ENCODE results near the gene CAMK1D. TPM values are rescaled to one million over a fixed set of nuclear protein-coding genes. Genes with fewer than 3 reads are reported as not detected.

The CAMK1D gene
- polyA plus RNA-seq, 3 donors = 2.2 to 9.7 (median 8.4) TPM

DNA sequence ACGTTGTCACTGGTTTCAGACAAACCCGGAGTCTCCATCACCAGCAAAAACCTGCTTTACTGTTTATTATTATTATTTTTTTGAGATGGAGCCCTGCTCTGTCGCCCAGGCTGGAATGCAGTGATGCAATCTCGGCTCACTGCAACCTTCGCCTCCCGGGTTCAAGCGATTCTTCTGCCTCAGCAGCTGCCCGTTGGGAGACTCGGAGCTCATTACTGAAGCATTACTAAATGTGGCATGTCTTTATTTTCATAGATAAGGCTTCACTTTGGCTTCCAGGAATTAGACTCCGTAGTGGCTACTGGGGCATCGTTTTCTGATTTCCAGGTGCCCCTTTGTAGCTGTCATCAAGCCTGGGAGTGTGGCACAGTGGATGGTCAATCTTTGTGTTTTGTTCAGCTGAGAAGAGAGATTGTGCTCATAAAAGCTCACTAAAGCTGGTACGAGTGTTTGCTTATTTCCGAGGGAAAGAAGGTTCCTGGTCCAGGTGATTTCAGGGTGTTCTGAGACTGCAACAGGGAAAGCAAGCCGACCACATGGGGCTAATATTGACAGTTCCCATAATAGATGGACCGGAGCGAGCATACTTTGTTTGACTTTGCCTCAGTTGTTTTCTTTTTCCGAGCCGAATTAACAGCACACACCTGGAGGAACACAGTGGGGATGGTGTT, 163.1 kb downstream of the CAMK1D start:
- H3K27ac ChIP-seq (ENCODE audit: low read depth, low read length) = no peak overlapping the region
- 50 to 93% (median 90%) methylated on average over 18 of the region's 18 CpGs for WGBS, 3 donors

DNA sequence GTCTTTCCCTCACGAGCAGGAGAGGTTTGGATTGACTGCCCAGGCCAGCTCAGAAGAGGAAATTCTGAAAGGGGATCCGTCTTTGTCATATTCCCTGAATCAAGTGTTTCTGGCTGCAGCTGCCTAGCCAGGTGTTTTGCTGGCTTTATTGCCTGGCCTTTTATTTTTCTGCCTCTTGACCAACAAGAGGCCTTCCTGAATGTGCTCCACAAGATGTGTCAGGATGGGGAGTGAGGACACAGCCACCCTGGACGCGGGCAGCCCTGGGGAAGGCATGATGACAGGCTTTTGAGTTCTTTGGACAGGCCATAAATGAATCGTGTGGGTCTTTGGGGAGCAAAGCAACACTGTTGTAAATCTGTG, 163.6 kb downstream of the CAMK1D start:
- WGBS, 3 donors = 67 to 94% (median 92%) methylated on average over 5 of the region's 5 CpGs
- no peak overlapping the region for H3K27ac ChIP-seq (ENCODE audit: low read depth, low read length)

GRCh38 chr10:12513775-12514673, 164.7 kb downstream of the CAMK1D start:
- WGBS, 3 donors = 77 to 84% (median 78%) methylated on average over 10 of the region's 10 CpGs
- no peak overlapping the region for H3K27ac ChIP-seq (ENCODE audit: low read depth, low read length)

DNA sequence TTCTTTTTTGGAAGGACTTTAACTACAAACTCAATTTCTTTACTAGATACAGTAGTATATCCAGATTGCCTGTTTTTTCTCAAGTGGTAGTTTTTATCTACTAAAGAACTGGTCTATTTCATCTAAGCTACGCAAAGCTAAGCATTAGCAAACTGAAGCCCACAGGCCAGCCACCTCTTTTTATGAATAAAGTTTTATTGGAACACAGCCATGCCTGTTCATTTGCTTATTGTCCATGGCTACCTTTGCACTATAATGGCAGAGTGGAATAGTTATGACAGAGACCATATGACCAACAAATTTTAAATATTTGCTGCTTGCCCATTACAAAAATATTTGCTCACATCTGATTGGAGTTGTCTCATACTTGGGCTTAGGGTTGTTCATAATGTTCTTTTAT, 168.7 kb downstream of the CAMK1D start:
- WGBS, 3 donors = 93 to 99% (median 98%) methylated on average over 1 of the region's 1 CpG
- no peak overlapping the region for H3K27ac ChIP-seq (ENCODE audit: low read depth, low read length)

- H3K27ac ChIP-seq (ENCODE audit: low read depth, low read length) = no peak overlapping the region
- WGBS, 3 donors = 41 to 100% (median 93%) methylated on average over 1 of the region's 1 CpG
These were observed 172.1 kb downstream of the CAMK1D start for GRCh38 chr10:12521423-12521822.

DNA sequence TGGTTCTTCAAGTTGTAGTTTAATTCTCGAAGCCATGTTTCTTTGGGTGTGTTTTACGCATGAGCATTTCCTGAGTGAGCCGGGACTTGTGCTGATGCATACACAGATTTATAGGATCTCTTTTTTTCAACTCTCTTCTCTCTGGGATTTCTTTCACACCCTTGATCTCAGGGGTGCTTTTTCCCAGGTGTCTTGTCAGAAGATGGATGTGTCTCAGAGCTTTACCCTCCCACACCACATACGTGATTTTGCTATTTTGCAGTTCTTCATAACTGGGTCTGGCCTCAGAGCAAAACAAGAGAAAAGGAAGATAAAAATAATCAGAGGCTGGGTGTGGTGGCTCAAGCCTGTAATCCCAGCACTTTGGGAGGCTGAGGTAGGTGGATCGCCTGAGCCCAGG, 177.0 kb downstream of the CAMK1D start:
- no peak overlapping the region for H3K27ac ChIP-seq (ENCODE audit: low read depth, low read length)
- WGBS, 3 donors = 88 to 95% (median 95%) methylated on average over 5 of the region's 5 CpGs

- 62 to 79% (median 77%) methylated on average over 9 of the region's 9 CpGs for WGBS, 3 donors
These were observed 180.6 kb downstream of the CAMK1D start for GRCh38 chr10:12529976-12530375.

DNA sequence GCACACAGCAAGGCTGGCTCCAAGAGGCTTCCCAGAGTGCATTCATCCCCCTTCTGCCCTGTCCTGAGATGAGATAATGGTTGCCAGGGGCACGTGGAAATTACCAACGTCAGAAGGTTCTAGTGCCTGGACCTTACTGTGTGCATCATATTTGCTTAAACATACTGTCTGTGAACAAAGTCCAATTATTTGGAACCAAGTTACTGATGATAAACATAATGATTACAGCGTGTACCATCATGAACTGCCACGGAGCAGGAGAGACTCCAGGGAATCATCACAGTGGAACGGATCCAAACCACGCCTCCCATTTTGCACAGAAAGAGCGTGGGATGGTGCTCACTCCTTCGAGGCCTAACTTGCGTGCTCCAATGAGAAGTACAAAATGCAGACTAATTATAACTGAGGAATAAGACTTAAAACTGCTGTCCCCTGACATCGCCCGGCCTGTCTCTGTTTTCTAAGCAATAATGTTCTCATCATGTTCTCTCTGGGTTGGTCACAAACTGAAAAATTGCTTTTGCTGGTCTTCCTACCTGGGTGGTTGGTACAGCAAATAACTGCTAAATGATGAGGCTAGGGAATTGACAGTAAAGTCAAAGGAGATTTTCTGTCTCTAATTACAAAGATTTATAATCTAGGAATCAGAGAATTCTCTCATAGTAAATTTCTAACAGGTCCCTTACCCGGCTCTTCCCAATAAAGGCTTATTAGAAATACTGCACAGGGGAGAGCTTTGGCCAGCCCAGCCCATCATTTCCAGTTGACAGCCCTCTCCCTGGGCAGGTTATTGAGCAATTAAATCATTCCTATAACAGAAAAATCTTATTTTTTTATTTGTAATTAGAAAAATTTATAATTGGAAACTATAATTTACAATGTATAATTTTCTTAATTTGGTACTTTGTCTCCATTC, 182.2 kb downstream of the CAMK1D start:
- WGBS, 3 donors = 57 to 64% (median 58%) methylated on average over 12 of the region's 12 CpGs
- H3K27ac ChIP-seq (ENCODE audit: low read depth, low read length) = no peak overlapping the region

More at GRCh38 chr10:12529976-12530375, 180.6 kb downstream of the CAMK1D start:
- H3K27ac ChIP-seq (ENCODE audit: low read depth, low read length) = no peak overlapping the region

DNA sequence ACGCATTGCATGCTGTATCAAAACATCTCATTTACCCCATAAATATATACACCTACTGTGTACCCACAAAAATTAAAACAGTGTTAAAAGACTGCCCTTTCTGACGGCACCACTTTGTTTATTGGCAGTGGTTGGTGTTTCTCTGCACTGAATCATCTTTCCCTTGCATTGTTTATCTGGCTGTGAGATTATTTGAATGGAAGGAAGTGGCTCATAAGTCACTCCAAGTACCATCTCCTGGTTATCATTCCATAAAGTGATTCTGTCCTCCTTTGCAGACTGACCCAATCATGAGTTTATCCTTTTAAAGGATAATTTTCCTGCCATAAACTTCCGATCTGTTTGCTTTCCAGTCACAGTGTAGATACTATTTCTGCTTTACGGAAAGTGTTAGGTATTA, 183.8 kb downstream of the CAMK1D start:
- WGBS, 3 donors = 87 to 92% (median 91%) methylated on average over 4 of the region's 4 CpGs
- H3K27ac ChIP-seq (ENCODE audit: low read depth, low read length) = no peak overlapping the region

DNA sequence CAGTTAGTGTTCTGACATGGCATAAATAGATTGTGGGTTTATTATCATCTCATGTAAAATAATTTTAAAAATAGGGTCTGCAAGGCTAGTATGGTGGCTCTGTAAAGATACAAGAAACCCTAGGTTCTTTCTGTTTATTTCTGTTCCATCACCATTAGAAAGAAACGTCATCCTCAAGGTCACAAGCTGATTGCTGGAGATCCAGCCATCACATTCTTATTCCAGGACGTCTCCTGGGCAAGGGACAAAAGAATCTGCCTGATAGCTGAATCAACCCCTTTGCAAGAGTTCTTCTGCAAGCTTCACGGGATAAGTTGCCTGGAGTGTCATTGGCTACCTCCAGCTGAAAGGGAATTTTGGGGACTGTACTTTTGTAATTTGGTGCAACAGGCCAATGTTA, 184.4 kb downstream of the CAMK1D start:
- no peak overlapping the region for H3K27ac ChIP-seq (ENCODE audit: low read depth, low read length)
- WGBS, 3 donors = 88 to 97% (median 90%) methylated on average over 3 of the region's 3 CpGs

- 73 to 80% (median 73%) methylated on average over 9 of the region's 9 CpGs for WGBS, 3 donors
- no peak overlapping the region for H3K27ac ChIP-seq (ENCODE audit: low read depth, low read length)
These were observed 185.5 kb downstream of the CAMK1D start for GRCh38 chr10:12534824-12535223.

DNA sequence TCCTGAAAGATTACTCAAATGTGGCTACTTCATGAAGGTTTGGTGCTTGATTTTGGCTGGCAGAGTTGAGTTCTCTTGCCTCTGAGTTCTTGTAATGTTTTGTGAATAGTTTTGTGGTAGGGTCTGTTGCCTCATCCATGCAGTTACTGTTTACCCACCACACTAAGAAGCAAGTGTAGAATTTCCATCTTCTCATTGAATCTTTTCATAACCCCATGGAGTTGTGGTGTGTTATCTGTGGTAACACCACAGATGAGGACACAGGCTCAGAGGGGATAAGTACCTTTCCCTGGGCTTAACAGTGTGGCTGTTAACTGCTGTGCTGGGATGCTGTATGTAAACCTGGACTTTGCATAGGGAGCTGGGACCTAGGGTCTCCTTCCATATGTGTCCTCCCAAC, 186.3 kb downstream of the CAMK1D start:
- no peak overlapping the region for H3K27ac ChIP-seq (ENCODE audit: low read depth, low read length)

DNA sequence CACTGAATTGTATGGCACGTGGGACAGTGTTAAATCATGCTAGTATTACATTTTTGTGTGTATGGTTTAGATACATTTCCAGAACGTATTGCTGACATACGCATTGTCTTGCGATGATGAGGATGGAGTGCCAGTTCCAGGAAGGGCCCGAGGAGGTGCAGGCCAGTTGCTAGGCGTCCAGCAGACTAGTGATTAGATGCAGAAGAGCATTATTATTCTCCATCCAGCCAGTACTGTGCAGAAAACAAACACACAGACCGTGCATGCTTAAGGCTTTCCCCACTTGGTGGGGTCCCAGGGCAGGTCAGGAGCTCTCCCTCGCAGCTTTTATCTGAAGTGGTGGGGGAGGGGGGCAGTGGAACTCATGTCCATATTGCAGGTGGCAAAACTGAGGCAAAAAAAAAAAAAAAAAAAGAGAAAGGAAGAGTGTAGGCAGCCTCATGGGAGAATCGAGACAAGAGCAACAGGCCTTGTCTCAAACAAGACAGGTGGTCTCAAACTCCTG, 189.2 kb downstream of the CAMK1D start:
- no peak overlapping the region for H3K27ac ChIP-seq (ENCODE audit: low read depth, low read length)
- 70 to 90% (median 71%) methylated on average over 9 of the region's 9 CpGs for WGBS, 3 donors

DNA sequence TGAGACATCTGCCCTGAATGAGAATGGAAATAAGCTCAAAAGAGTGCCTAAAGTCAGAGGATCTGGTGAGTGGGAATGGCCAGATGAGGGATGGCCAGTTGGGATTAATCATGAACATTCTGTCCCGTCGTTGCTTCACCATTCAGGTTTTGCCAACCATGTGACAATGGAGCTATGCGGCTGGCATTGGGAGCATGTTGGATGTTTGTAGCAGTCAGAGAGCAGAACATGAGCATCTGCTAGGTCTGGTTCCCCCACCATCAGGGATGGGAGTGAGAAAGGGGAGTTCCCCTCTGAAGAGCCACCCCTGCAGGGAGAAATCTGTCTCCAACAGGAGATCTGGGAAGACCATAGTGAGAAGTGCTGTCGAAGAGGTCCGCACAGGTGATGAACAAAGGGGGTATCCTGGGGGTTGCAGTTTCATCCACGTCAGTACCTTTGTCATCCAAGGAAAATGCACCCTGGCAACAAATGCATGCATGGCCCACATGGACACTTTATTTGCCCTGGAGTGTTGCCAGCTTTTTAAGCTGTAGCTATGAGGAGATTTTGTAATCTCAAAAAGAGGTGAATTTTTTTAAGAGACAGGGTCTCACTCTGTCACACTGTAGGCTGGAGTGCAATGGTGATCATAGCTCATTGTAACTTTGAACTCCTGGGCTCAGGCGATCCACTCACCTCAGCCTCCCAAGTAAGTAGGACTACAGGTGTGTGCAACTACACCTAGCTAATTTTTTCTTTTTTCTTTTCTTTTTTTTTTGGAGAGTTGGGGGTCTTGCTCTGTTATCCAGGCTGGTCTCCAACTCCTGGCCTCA, 190.2 kb downstream of the CAMK1D start:
- 73 to 82% (median 82%) methylated on average over 7 of the region's 7 CpGs for WGBS, 3 donors
- no peak overlapping the region for H3K27ac ChIP-seq (ENCODE audit: low read depth, low read length)

GRCh38 chr10:12540341-12540781, 191.0 kb downstream of the CAMK1D start:
- H3K27ac ChIP-seq (ENCODE audit: low read depth, low read length) = no peak overlapping the region
- WGBS, 3 donors = 57 to 82% (median 76%) methylated on average over 4 of the region's 4 CpGs

- WGBS, 3 donors = 85 to 88% (median 85%) methylated on average over 11 of the region's 11 CpGs
- no peak overlapping the region for H3K27ac ChIP-seq (ENCODE audit: low read depth, low read length)
These were observed 192.2 kb downstream of the CAMK1D start for GRCh38 chr10:12541446-12542067.

DNA sequence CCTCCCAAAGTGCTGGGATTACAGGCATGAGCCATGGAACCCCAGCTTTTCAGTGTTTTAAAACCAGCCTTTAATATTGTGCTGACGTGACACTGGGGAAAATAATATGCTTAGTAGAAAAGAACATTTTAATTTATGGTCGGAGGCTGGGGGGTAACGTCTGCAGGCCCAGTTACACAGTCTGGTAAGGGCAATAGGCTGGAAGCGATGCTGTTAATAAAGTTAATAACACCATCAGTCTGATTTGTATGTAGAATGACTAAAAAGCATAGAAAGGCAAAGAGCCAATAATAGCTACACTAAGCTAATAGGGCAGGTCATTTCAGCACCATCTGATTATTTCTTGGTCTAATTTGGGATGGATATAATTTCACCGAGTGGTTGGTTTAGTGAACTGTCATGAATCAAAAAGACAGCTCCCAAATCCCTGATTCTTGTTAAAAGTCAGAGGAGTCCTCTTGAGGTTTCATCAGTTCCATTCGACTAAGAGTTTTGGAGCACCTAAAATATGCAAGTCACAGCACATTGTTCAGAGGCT, 192.9 kb downstream of the CAMK1D start:
- 84 to 85% (median 85%) methylated on average over 6 of the region's 6 CpGs for WGBS, 3 donors
- no peak overlapping the region for H3K27ac ChIP-seq (ENCODE audit: low read depth, low read length)
